Measurements from ENCODE around the gene SMOC2.

Gene SMOC2

DNA sequence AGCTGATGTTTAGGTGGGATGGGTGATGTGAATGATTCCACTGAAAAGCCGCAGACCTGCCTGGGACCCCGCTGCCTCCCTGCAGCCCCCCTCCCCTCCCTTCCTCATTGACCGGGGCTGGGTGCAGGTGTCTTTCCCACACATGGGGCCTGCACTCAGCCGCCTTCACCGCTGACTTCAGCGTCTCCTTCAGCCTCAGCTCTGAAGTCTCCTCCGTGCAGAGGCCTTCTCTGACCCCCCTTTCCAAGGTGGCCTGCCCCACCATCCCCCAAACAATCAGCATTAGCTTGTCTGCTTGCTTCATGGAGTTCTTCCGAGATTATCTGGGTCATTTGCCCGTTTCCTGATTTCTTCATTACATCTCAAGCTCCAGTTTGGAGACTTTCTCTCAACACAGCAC is 140.7 kb downstream of the SMOC2 start:
- DNase-seq = no peak

DNA sequence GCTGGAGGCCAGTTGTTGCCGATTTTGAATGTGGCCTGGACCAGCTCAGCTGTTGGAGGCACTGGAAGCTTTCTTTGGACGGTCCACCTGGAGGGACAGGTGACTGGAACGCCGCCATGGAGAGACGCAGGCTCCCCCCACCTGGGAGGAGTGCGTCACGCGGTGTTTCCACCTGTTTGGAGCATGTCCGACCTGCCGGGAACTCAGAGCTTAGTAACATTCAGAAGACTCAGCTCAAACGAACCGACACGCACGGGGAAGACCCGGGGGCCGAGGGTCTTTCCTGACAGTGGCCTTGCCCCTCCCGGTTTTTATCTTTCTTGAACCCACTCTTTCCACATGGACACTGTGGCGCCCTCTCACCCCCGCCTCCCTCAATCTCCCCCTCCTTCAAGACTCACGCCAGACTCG is 141.6 kb downstream of the SMOC2 start:
- DNase-seq = no peak

- no peak for DNase-seq
Measured at GRCh38 chr6:168583126-168583525, 142.1 kb downstream of the SMOC2 start.

- DNase-seq = no peak
Measured at GRCh38 chr6:168583821-168584220, 142.8 kb downstream of the SMOC2 start.

DNA sequence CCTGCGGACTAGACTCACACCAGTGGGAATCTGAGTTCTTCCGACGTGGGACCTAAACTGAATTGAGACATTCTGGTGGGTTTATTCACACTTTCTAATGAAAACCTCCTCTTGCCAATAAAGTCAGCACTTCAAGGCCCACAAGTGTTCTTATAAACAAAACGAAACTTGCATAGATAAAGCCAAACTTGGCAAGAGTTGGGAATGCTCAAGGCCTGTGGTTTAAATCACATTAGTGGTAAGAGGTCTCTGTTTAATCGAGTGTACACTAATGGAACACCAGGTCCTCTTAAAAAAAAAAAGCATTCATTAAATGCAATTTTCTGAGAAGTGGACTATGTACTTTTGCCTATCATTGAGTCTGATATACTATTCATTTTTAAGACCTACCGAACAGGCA is 143.3 kb downstream of the SMOC2 start:
- no peak for DNase-seq

GRCh38 chr6:168584671-168585070 is 143.7 kb downstream of the SMOC2 start:
- DNase-seq = no peak

DNA sequence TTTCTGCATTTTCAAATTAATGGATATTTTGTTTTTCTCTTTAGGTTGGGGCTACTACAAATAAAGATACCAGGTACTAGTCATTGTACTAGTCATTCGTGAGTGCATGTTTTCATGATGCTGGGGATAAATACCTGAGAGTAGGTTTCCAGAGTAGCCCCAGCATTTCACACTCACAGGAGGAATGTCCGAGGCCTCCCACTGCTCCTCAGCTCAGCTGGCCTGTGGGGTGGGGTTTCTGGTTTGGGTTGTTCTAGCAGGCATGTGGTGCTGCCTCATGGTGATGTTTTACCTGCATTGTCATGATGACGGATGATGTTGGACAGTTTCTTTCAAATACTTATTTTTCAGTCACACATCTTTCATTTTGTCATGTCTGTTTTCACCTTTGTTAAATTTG is 144.5 kb downstream of the SMOC2 start:
- no peak for DNase-seq

GRCh38 chr6:168589275-168589674 is 148.3 kb downstream of the SMOC2 start:
- DNase-seq = no peak

DNA sequence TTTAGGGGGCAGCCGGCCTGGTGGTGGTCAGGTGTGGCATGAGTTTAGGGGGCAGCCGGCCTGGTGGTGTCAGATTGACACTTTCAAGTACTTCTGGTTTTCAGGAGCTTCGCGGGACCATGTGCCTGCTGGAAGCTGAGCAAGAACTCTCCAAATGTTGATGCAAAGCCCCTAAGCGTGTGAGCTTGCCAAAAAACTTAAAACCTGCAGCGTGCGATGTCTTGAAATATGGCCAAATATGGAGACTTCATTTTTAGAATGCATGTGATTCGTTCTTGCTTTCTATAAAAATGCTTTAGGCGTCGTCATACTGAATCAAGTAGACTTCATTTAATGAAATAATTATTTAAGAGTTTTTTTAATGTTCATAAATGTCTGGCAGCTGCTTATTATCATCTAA is 149.4 kb downstream of the SMOC2 start:
- no peak for DNase-seq

DNA sequence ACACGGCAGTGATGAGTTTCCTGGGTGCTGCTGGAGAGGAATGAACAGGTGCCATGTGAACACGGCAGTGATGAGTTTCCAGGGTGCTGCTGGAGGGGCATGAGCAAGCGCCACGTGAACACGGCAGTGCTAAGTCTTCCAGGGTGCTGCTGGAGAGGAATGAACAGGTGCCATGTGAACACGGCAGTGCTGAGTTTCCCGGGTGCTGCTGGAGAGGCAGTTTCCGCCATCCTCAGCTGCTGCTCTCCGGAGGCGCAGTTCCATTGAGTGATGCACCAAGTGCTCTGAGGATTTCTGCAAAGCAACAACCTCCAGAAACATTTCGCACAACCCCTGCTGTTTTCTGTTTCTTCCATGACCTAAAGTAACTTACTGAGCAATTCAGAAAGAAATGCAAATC is 155.4 kb downstream of the SMOC2 start:
- no peak for DNase-seq

GRCh38 chr6:168597471-168597875 is 156.5 kb downstream of the SMOC2 start:
- no peak for DNase-seq

DNA sequence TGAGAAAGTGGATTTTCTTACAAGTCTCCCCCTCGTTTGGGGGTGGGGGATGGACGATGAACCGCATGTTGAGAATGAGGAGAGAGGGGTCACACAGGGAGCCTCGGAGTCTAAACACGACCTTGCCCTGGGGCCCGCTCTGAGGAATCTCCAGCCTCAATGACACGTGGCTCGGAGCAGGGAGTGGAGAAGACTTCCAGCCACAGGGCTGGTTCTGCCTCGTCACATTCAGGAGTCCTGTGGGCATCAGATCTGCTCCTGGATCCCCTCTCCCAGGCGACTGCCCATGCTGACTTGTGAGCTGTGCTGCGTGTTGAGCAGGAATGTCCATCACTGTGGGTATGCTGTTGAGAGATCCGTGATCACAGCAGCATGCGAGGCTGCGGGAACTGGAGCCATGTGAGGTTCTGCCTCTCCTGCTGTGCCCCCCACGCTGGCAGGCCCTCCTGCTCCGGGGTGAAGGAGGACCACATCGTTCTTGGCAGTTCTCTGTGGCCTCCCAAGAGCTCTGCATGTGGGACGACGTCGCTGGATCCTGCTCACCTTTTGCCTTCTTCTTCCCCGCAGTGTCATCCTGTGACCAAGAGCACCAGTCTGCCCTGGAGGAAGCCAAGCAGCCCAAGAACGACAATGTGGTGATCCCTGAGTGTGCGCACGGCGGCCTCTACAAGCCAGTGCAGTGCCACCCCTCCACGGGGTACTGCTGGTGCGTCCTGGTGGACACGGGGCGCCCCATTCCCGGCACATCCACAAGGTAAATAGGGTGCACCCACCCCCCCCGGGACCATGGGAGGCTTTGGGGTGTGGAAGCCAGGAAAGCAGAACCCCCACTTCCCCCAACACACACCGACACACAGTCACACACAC is 157.5 kb downstream of the SMOC2 start:
- DNase-seq = no peak

DNA sequence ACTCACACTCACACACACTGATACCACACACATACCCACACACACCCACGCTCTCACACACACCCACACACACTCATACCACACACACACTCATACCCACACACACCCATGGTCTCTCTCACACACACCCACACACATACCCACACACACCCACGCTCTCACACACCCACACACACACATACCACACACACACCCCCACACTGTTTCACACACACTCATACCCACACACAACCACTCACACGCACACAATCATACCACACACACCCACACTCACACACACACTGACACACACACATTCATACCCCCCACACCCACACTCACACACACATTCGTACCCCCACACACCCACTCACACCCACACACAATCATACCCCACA is 158.1 kb downstream of the SMOC2 start:
- no peak for DNase-seq

DNA sequence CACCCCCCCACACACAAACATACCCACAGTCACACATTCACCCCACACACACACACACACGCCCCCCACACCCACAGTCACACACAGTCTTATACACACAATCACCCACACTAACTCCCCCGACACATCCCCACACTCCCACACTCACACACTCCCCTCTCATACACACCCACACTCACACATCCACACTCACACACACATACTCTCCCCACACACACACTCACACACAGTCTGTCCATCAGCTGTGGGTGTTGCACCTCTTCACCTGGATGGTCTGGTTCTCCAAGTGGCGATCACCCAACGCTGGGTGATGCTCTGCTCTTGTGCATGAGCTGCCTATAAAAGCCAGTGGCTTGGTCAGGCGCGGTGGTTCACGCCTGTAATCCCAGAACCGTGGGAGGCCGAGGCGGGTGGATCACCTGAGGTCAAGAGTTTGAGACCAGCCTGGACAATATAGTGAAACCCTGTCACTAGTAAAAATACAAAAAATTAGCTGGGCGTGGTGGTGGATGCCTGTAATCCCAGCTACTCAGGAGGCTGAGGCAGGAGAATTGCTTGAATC is 158.9 kb downstream of the SMOC2 start:
- no peak for DNase-seq

DNA sequence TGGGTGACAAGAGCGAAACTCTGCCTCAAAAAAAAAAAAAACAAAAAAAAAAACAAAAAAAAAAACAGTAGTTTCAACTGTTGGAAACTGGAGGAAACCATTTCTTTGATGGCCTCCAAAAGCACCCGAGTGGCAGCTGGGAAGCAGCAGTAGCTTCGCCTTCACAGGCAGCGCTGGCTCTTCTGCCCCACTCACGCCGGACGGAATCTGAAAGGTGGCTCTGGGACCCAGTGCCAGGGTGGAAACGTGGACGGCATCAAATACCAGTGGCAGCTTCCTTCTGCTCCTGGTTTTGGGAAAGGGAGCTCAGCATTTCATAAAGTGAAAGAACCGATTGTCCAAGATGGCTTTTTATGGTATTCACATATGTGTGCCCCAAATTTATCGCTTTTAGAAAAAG is 159.4 kb downstream of the SMOC2 start:
- DNase-seq = no peak

- no peak for DNase-seq
Measured at GRCh38 chr6:168601111-168601510, 160.1 kb downstream of the SMOC2 start.

DNA sequence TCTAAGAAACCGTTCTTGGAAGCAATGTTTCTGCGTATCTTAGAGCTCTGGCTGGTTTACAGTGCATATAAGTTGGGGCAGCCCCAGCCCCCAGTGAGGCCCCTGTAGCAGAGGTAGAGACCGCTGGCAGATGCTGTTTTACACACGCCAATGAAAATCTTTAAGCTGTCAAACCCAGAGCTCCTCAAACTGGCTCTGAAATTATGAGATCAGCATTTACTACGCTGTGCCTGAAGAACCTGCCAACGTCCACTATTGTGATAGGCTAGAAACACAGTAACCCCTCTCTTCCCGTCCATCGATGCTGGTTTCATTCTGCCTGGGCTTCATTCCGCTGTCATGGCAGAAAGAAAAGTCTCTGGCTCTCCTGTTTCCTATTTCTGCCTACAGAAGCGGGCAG is 160.6 kb downstream of the SMOC2 start:
- DNase-seq = no peak

- DNase-seq = no peak
Measured at GRCh38 chr6:168602576-168602975, 161.6 kb downstream of the SMOC2 start.

- no peak for DNase-seq
Measured at GRCh38 chr6:168603234-168603633, 162.2 kb downstream of the SMOC2 start.

GRCh38 chr6:168605964-168606363 is 165.0 kb downstream of the SMOC2 start:
- no peak for DNase-seq

GRCh38 chr6:168606722-168607121 is 165.7 kb downstream of the SMOC2 start:
- no peak for DNase-seq

DNA sequence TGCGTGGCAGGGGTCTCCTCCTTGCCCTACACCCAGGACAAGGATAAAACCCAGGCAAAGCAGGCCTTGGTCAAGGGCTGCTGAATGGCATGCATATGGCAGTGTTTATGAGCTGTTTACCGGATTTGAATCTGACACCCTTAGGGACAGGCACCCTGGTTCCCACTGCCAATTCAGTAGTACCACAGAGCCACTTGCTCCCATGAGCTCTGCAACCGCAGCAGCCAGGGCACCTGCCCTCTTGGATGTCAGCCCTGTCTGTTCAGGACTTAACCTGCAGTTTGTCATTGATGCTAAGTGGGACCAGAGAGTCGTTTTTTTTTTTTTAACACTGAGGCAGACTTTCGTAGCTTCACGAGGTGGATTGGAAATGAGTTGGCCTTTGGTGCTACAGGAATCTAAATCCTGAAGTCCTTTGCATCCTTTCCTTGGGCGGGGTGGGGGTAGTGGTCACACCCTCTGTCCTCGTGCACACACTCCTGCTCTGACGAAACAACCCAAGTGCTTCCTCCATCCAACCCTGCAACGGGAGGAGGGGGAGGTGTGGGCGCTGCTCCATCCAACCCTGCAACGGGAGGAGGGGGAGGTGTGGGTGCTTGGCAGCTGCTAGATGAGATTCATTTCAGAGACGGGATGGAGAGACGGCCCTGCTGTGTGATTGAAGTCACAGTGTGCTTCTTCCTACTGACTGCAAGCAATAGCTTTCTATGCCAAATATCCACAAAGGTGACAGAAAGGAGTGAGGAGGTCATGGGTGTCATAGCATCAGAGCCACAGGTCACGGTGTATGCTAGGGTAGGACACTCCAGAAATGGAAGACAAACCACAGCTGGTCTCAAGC is 166.5 kb downstream of the SMOC2 start:
- DNase-seq = no peak

- no peak for DNase-seq
Measured at GRCh38 chr6:168608113-168608400, 167.1 kb downstream of the SMOC2 start.

- DNase-seq = no peak
Measured at GRCh38 chr6:168609026-168609685, 168.2 kb downstream of the SMOC2 start.
